ENCODE data around the gene GABBR2. TPM values are rescaled to one million over a fixed set of nuclear protein-coding genes. Genes with fewer than 3 reads are reported as not detected.
"Not testable (repeated sequence)": the region's sequence is repeated elsewhere in the genome, so short reads cannot be mapped to it uniquely, and the experiment has no call there.

GABBR2 gene
- total RNA-seq, 2 experiments from 2014 or later = not detected

DNA sequence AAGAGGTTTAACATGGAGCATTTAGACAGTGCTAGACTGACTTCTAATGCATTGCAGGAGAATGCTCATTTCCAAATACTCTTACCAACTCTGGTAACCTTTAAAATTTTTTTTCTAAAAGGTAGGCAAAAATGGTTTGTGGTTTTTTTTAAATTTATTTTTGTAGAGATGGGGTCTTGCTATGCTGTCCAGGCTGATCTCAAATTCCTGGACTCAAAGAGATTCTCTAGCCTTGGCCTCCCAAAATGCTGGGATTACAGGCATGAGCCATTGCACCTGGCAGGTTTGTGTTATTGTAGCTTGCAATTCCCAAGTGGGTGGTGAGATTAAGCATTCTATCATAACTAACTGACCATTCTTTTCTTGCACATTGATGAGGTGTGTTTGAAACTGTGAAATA, 410.3 kb downstream of the GABBR2 start:
- no peaks in the 10 kb centered on the region for H3K4me1 Mint-ChIP-seq
- DNase-seq (no peak), ATAC-seq (no peak)
- H3K9me3 Mint-ChIP-seq (ENCODE audit: low read depth) = no peaks in the 10 kb centered on the region
- H3K4me3 Mint-ChIP-seq = no peak overlapping the region
- peaks cover 20% of the 10 kb centered on the region for H3K27me3 Mint-ChIP-seq
- CTCF ChIA-PET = interaction anchor here (1.3 kb wide), 1 partner anchor 35 kb away, joined by 3 read pairs; no protein-coding TSS in a partner anchor
- H3K36me3 Mint-ChIP-seq = no peaks in the 10 kb centered on the region
- no peak overlapping the region for H3K27ac Mint-ChIP-seq

DNA sequence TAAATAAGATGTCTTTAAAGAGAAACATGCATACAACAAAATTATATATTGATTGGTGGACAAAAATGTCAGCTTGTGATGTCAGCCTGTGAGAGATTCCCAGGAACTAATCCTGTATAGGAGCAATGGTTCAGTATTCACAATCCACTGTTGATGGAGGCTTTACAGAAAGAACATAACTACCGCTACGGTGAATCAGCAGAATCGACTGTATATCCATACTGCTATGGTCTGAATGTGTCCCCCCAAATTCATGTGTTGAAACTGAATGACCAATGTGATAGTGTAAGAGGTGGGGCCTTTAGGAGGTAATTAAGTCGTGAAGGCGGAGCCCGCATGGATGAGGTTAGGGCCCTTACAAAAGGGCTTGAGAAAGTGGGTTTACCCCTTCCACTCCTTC, 412.9 kb downstream of the GABBR2 start:
- DNase-seq (no peak), ATAC-seq (no peak)
- H3K4me3 Mint-ChIP-seq = no peak overlapping the region
- no peaks in the 10 kb centered on the region for H3K4me1 Mint-ChIP-seq
- H3K27ac Mint-ChIP-seq = no peak overlapping the region
- CTCF ChIA-PET = no interaction called here
- no peaks in the 10 kb centered on the region for H3K9me3 Mint-ChIP-seq (ENCODE audit: low read depth)
- H3K27me3 Mint-ChIP-seq = peaks cover 35% of the 10 kb centered on the region
- H3K36me3 Mint-ChIP-seq = no peaks in the 10 kb centered on the region

GRCh38 chr9:98291820-98292219, 416.9 kb downstream of the GABBR2 start:
- Mint-ChIP-seq H3K4me3 (no peak overlapping the region), H3K27ac (no peak overlapping the region), H3K9me3 (ENCODE audit: low read depth) (no peaks in the 10 kb centered on the region), H3K36me3 (no peaks in the 10 kb centered on the region), H3K4me1 (no peaks in the 10 kb centered on the region), H3K27me3 (peaks cover 34% of the 10 kb centered on the region)
- no peak for DNase-seq
- ATAC-seq = no peak
- CTCF ChIA-PET = no interaction called here

DNA sequence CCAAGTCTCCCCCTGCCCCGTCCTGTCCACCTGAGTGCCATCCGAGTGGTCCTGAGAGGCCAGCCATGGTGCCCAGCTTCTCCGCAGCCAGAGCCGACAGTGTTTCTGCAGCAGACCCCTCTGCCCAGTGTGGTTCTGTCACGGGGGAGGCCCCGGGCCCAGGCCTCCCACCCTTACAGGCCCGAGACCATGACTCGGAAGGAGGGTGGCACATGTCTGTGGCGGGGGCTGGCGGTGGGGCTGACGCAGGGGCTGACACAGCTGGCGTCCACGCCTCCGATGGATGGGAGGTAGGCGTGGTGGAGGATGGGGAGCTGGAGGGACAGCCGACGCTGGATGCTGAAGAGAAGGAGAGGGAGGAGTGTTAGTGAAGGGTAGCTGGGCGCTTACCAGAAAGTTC, 418.3 kb downstream of the GABBR2 start:
- no peaks in the 10 kb centered on the region for H3K4me1 Mint-ChIP-seq
- no peak for DNase-seq
- no peaks in the 10 kb centered on the region for H3K9me3 Mint-ChIP-seq (ENCODE audit: low read depth)
- no peaks in the 10 kb centered on the region for H3K36me3 Mint-ChIP-seq
- CTCF ChIA-PET = interaction anchor here (2.1 kb wide), 1 partner anchor 25 kb away, joined by 6 read pairs; no protein-coding TSS in a partner anchor
- no peak overlapping the region for H3K4me3 Mint-ChIP-seq
- ATAC-seq = no peak
- no peak overlapping the region for H3K27ac Mint-ChIP-seq
- H3K27me3 Mint-ChIP-seq = peaks cover 28% of the 10 kb centered on the region

GRCh38 chr9:98289614-98290201, 419.0 kb downstream of the GABBR2 start:
- ATAC-seq (no peak), DNase-seq (no peak)
- Mint-ChIP-seq H3K4me1 (no peaks in the 10 kb centered on the region), H3K36me3 (no peaks in the 10 kb centered on the region), H3K27ac (no peak overlapping the region), H3K9me3 (ENCODE audit: low read depth) (no peaks in the 10 kb centered on the region), H3K27me3 (peaks cover 22% of the 10 kb centered on the region), H3K4me3 (no peak overlapping the region)
- CTCF ChIA-PET = interaction anchor here (0.7 to 2.1 kb wide), 2 partner anchors 26 to 62 kb away, joined by 3 to 6 read pairs; no protein-coding TSS in a partner anchor

DNA sequence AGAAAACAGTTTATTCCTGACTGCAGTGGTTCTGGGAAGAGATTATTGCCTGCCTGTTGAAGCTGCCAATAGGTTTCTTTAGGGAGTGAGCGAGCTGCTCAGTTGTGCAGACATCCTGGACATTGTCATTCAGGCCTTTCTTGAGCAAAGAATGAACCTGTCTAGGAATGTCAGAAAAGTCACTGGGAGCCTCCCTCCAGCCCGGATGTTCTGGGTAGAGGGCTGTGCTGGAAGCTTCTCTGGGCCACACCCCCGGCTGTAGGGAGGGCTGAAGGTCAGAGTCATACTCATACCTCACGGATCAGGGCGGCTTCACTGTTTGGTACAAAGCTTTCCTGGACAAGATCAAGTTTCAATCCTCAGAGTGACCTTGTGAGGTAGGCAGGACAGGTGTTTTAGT, 419.9 kb downstream of the GABBR2 start:
- H3K4me3 Mint-ChIP-seq = no peak overlapping the region
- H3K36me3 Mint-ChIP-seq = no peaks in the 10 kb centered on the region
- H3K27me3 Mint-ChIP-seq = peaks cover 19% of the 10 kb centered on the region
- ATAC-seq = no peak
- no peak for DNase-seq
- no peaks in the 10 kb centered on the region for H3K4me1 Mint-ChIP-seq
- no peaks in the 10 kb centered on the region for H3K9me3 Mint-ChIP-seq (ENCODE audit: low read depth)
- H3K27ac Mint-ChIP-seq = no peak overlapping the region
- CTCF ChIA-PET = interaction anchor here (0.7 to 2.1 kb wide), 2 partner anchors 26 to 61 kb away, joined by 3 to 6 read pairs; no protein-coding TSS in a partner anchor

DNA sequence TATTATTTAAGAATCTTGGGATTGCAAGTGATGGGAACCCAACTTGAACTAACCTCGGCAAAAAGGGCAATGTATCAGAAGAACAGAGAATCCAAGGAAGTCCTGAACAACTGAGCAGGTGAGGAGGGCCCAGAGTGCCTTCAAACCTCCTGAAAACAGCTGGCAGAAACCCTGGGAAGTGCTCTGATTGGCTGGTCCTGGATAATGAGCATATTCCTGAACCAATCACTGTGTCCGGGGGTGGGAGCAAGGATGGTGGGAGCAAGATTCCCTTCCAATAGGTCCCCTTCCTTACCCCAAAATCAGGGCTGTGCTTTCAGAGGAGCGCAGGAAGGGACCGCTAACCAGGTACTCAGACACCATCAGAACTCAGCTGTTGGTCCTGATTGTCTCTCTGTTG, 421.4 kb downstream of the GABBR2 start:
- Mint-ChIP-seq H3K27me3 (peaks cover 15% of the 10 kb centered on the region), H3K36me3 (no peaks in the 10 kb centered on the region), H3K27ac (no peak overlapping the region), H3K4me1 (no peaks in the 10 kb centered on the region), H3K9me3 (ENCODE audit: low read depth) (no peaks in the 10 kb centered on the region), H3K4me3 (no peak overlapping the region)
- CTCF ChIA-PET = interaction anchor here (1.1 kb wide), 1 partner anchor 54 kb away, joined by 3 read pairs; no protein-coding TSS in a partner anchor
- DNase-seq = no peak
- no peak for ATAC-seq

DNA sequence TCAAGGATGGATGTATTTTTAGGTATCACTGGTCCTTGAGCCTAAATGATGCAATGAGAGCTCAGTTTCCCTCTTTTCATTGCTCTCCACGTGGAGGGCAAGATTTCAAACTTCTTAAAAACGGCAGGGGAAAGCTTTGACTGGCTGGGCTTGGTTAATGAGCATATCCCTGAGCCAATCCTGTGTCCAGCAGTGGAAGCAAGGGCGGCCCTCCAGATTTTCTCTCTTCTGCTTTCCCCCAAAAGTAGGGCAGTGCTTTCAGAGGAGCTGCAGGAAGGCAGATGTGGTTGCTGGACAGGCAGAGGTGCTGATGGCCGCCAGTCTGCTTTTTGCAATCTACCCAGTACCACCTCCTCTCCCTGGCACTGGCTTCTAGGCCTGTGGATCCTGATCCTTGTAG, 423.3 kb downstream of the GABBR2 start:
- no peaks in the 10 kb centered on the region for H3K4me1 Mint-ChIP-seq
- peaks cover 19% of the 10 kb centered on the region for H3K27me3 Mint-ChIP-seq
- H3K36me3 Mint-ChIP-seq = no peaks in the 10 kb centered on the region
- no peaks in the 10 kb centered on the region for H3K9me3 Mint-ChIP-seq (ENCODE audit: low read depth)
- no peak overlapping the region for H3K27ac Mint-ChIP-seq
- DNase-seq (no peak), ATAC-seq (no peak)
- H3K4me3 Mint-ChIP-seq = no peak overlapping the region
- CTCF ChIA-PET = no interaction called here

DNA sequence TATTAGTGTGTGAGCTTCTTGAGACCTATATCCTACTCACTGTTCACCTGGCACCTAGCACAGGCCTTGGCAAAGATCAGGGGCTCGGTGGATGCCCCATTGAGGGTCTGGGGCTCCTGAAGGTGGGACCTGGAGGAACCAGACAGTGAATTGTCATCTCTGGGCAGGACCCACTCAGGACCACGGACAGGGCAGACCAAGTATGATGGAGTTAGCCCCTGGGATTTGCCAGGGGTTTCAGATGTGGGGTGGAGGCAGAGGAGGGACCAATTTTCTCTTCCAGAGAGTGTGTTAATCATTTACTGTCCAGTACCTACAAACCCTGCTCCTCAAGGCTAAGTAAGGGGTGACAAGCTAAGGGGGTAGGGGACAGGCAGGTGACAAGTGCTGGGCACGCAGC, 424.0 kb downstream of the GABBR2 start:
- CTCF ChIA-PET = no interaction called here
- Mint-ChIP-seq H3K4me3 (no peak overlapping the region), H3K4me1 (no peaks in the 10 kb centered on the region), H3K27me3 (peaks cover 22% of the 10 kb centered on the region), H3K27ac (no peak overlapping the region), H3K9me3 (ENCODE audit: low read depth) (no peaks in the 10 kb centered on the region), H3K36me3 (no peaks in the 10 kb centered on the region)
- DNase-seq (no peak), ATAC-seq (no peak)

GRCh38 chr9:98283143-98283542, 425.6 kb downstream of the GABBR2 start:
- H3K4me1 Mint-ChIP-seq; H3K4me3 Mint-ChIP-seq; H3K27ac Mint-ChIP-seq; ATAC-seq; DNase-seq; H3K9me3 Mint-ChIP-seq (ENCODE audit: low read depth); CTCF ChIA-PET; H3K36me3 Mint-ChIP-seq: not testable (repeated sequence)
- H3K27me3 Mint-ChIP-seq = peaks cover 34% of the 10 kb centered on the region

DNA sequence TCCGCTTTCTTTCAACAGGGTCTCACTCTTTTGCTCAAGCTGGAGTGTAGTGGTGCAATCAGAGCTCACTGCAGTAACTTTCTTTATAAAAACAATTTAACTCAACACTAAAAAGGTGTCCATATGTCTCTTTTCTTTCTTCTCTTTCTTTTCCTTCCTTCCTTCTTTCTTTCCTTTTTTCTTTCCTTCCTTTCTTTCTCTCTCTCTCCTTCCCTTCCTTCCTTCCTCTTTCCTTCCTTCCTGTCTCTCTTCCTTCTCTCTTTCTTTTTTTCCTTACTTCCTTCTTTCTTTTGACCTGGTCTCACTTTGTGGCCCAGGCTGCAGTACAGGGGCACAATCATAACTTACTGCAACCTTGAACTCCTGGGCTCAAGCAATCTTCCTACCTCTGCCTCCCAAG, 427.5 kb downstream of the GABBR2 start:
- Mint-ChIP-seq H3K27ac (no peak overlapping the region), H3K4me3 (no peak overlapping the region), H3K27me3 (peaks cover 47% of the 10 kb centered on the region), H3K4me1 (no peaks in the 10 kb centered on the region), H3K36me3 (no peaks in the 10 kb centered on the region), H3K9me3 (ENCODE audit: low read depth) (no peaks in the 10 kb centered on the region)
- ATAC-seq (no peak), DNase-seq (no peak)
- CTCF ChIA-PET = no interaction called here

DNA sequence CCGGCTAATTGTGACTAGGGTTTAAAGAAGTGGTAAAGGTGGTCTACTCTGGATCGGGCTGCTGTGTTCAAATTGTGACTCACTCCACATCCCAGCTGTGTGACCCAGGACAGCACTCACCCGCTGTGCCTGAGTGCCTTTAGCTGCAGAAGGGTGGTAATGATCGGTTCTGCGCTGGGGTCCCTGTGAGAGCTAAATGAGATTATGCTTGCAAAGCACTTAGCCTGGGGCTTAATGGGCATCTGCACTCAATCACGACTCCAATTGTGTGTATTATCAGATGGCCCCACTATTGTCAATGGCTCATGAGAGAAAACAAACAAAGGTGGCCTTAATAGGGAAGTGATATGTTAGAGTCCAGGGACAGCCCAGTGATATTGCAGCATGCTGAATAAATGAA, 428.2 kb downstream of the GABBR2 start:
- Mint-ChIP-seq H3K27ac (no peak overlapping the region), H3K4me3 (no peak overlapping the region), H3K9me3 (ENCODE audit: low read depth) (no peaks in the 10 kb centered on the region), H3K4me1 (no peaks in the 10 kb centered on the region), H3K27me3 (peaks cover 51% of the 10 kb centered on the region), H3K36me3 (no peaks in the 10 kb centered on the region)
- no peak for DNase-seq
- CTCF ChIA-PET = no interaction called here
- no peak for ATAC-seq

DNA sequence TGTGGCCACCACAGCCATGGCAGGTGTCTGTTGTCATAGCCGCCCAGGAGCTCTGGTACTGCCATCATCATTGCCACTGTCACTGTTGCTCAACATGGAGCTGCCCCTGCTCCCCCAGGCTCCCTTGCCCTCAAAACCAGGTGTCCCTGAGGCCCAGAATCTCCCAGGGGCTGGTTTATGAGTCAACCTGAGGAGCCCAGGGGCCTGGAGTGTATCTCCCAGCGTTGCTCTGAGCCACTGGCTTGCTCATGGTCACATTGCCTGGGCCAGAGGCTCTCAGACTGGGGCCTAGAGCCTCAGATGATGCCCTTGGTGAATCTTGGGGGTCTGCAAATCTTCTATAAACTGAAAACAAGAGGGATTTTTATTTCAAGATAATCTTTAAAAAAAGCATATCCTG, 428.6 kb downstream of the GABBR2 start:
- no peak overlapping the region for H3K4me3 Mint-ChIP-seq
- ATAC-seq (no peak), DNase-seq (no peak)
- H3K9me3 Mint-ChIP-seq (ENCODE audit: low read depth) = no peaks in the 10 kb centered on the region
- peaks cover 56% of the 10 kb centered on the region for H3K27me3 Mint-ChIP-seq
- no peaks in the 10 kb centered on the region for H3K4me1 Mint-ChIP-seq
- H3K27ac Mint-ChIP-seq = no peak overlapping the region
- CTCF ChIA-PET = no interaction called here
- no peaks in the 10 kb centered on the region for H3K36me3 Mint-ChIP-seq

GRCh38 chr9:98276907-98277469, 431.7 kb downstream of the GABBR2 start:
- Mint-ChIP-seq H3K27ac (no peak overlapping the region), H3K4me1 (no peaks in the 10 kb centered on the region), H3K9me3 (ENCODE audit: low read depth) (no peaks in the 10 kb centered on the region), H3K36me3 (no peaks in the 10 kb centered on the region), H3K27me3 (peaks cover 56% of the 10 kb centered on the region), H3K4me3 (no peak overlapping the region)
- ATAC-seq = no peak
- CTCF ChIA-PET = interaction anchor here (0.7 kb wide), 1 partner anchor 35 kb away, joined by 3 read pairs; no protein-coding TSS in a partner anchor
- DNase-seq = no peak
